ENCODE data around the gene MAGI2.

The MAGI2 gene

DNA sequence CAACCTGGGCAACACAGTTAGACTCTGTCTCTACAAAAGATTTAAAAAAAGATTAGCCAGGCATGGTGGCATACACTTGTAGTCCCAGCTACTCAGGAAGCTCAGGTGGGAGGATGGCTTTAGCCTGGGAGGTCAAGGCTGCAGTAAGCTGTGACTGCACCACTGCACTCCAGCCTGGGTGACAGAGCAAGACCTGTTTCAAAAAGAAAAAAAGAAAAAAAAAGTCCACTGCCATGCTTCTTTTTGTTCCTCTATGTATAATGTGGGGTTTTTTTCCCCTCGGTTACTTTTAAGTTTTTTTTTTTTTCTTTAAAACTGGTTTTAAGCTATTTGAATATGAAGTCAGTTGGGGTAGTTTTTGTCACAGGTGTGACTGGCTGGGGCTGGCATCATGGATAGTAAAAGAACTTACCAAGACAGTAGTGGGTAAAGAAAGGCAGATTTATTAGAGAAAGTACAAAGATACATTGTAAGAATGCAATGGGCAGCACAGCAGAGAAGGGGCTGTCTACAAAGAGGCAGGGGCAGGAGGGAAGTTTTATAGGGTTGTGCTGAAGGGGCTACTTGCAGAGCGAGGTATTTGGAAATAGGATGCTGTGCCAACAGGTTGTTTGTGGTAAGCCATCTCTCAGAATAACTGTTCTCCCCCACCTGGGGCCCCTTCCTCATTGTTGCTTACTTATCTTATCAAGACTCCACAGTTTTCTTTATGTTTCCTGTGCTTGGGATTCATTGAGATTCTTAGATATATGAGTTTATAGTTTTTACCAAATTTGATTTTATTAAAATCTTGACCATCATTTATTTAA is 1477.6 kb downstream of the MAGI2 start:
- Histone ChIP-seq H3K4me1 (ENCODE audit: control insufficient read depth, insufficient read depth, low read length) (no peaks in the 10 kb centered on the region), H3K4me3 (ENCODE audit: low read length) (no peak overlapping the region), H3K36me3 (ENCODE audit: control insufficient read depth, insufficient read depth, low read length) (no peaks in the 10 kb centered on the region), H3K27me3 (ENCODE audit: control insufficient read depth, insufficient read depth, low read length) (no peaks in the 10 kb centered on the region), H3K27ac (ENCODE audit: low read depth, low read length) (no peak overlapping the region), H3K9ac (ENCODE audit: low read length) (no peak overlapping the region)

DNA sequence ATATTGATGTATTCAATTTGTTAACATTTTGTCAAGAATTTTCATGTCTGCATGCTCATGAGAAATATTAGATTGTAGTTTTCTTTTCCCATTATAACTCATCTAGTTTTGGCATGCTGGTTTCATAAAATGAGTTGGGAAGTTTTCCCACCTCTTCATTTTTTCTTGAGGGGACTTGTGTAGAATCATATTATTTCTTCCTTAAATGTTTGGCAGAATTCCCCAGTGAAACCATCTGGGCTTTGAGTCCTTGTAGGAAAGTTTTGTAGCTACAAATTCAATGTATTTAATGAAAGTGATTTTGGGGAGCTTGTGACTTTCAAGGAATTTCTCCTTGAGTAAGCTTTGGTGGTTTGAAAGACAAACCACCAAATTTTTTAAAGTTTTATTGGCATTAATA is 1481.7 kb downstream of the MAGI2 start:
- Histone ChIP-seq H3K36me3 (ENCODE audit: control insufficient read depth, insufficient read depth, low read length) (no peaks in the 10 kb centered on the region), H3K27me3 (ENCODE audit: control insufficient read depth, insufficient read depth, low read length) (no peaks in the 10 kb centered on the region), H3K9ac (ENCODE audit: low read length) (no peak overlapping the region), H3K27ac (ENCODE audit: low read depth, low read length) (no peak overlapping the region), H3K4me1 (ENCODE audit: control insufficient read depth, insufficient read depth, low read length) (no peaks in the 10 kb centered on the region), H3K4me3 (ENCODE audit: low read length) (no peak overlapping the region)

DNA sequence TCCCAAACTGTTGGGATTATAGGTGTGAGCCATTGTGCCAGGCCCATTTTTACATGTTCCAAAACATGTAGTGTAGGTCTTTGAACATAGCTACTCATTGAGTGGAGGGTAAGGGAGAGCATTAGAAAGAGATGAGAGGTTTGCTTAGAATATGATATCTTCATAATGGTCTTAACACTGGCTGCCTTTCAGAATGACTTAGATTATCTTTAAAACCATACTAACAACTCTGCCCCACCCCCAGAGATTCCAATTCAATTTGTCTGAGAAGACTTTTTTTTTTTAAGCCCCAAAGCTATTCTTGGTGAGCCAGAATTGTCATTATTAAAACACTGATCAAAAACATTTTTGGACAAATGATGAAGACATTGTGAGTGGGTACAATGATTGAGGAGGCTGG is 1486.0 kb downstream of the MAGI2 start:
- no peak overlapping the region for H3K9ac ChIP-seq (ENCODE audit: low read length)
- no peak overlapping the region for H3K27ac ChIP-seq (ENCODE audit: low read depth, low read length)
- no peaks in the 10 kb centered on the region for H3K27me3 ChIP-seq (ENCODE audit: control insufficient read depth, insufficient read depth, low read length)
- H3K4me3 ChIP-seq (ENCODE audit: low read length), result no peak overlapping the region
- no peaks in the 10 kb centered on the region for H3K4me1 ChIP-seq (ENCODE audit: control insufficient read depth, insufficient read depth, low read length)
- no peaks in the 10 kb centered on the region for H3K36me3 ChIP-seq (ENCODE audit: control insufficient read depth, insufficient read depth, low read length)

Measured in rectal smooth muscle tissue (tissue), 1 donor.